ENCODE measurements around the gene LRRC34.

The LRRC34 gene

DNA sequence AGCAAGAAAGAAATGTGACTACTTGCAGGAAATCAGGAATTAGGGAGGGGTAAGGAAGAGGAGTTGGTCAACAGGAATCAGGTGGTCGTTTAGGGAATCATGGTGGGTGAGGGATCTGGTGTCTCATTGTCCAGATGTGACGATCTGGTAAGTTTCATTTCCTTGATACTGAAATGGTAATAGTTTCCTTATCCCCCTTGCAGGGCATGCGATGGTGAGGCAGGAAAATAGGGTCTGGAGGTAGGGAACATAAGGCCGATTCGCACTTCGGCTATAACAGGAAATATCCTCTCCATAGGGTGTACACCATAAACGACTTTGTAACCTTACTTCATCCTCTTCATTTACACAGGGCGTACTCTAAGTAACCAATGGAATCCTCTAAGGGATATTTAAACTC is 574 bp upstream of the LRRC34 start:
- DNase-seq, result peak; percentile 53

- peak; percentile 24 for DNase-seq
Measured at GRCh38 chr3:169811631-169812331, 923 bp downstream of the LRRC34 start.

DNA sequence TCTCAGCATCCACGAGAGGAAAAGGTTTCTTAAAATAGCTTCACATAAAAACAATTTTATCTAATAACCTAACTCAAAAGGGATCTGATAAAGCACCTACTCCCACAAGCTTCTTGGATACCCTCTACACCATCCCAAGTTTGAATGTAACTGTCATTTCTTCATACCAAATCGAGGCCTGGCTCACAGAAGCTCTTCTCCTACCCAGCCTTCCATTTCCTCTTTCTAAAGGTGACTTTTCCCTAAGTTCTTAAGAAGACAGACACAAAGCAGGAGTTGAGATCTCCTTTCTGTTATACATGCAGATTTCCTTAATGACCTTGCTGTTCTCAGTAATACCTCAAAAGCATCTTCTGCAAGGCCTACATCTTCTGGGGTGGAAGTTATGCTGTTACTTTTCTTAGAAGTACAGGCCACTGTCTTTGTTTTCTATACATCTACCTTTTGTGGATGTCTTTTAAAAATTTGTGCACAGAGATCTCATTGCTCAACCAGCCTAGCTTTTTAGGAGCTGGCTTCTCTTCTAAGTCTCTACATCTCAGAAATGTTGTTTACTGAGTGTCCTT is 3.4 kb downstream of the LRRC34 start:
- no peak for DNase-seq

GRCh38 chr3:169804681-169805080 is 8.0 kb downstream of the LRRC34 start:
- DNase-seq, result no peak

DNA sequence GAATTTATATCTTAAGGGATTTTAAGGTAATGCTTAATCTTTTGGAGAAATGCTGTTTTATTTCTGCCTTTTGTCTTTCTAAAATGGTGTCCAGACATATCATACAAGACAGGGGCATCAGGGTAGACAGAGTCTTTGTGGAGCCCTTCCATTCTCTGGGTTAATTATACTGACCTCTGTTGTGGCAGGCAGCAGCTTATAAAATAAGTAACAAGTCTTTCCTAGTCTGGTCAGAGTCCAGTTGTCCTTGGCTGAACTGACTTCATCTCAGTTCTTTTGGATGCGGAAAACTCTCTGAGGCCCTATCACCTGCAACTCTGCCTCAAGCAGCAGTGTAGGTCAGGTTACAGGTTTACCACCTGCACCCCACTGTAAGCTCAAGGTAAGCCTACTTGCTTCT is 20.3 kb downstream of the LRRC34 start:
- DNase-seq, result no peak

DNA sequence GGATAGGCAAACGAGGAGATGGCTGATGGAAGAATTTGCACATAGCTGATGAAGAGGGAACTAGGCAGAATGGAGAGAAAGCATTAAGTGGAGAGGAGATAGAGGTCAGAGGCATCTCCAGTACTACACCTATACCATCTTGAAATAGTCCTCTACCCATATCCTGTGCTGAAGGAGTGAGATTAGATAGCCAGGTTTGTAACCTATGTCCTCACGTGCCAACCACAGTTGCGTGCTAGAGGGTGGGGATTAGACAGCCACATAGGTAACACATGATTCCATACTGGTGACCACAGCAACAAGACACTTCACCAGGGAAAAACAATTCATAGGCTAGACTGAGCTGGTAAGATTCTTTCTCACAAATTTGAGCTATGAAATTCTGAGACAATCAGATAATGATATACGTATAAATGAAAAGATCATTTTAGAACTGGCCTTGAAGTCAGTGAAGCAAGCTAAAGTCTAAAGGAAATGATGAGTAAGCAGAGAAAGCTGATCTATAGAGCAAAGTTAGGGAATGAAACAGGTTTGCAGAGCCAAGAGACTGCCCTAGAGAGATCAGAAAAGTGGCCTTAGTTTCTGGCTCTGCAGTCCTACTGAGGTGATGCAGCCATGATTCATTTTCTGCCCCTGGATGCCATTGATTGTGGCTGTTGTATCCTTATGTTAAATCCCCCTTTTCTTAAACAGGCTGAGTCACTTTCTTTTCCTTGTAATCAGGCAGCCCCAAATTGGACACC is 21.8 kb downstream of the LRRC34 start:
- no peak for DNase-seq

DNA sequence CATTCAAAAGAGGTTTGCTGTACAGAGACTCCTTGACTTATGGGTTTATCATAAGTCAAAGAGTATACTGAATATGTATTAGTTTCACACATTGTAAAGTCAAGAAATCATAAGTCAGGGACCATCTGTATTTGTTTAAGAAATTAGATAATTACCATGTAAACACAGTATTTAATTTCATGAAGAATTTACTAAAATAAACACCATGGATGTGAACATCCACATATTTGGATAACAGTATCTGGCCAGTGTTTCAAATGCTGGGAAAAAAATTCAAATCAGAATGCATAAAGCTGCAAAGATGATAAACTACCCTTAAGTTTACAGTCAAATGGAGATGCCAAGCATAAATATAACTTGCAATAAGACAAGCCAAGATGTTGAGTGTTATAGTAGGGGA is 22.5 kb downstream of the LRRC34 start:
- DNase-seq, result no peak

GRCh38 chr3:169787791-169788190 is 24.9 kb downstream of the LRRC34 start:
- DNase-seq, result no peak

DNA sequence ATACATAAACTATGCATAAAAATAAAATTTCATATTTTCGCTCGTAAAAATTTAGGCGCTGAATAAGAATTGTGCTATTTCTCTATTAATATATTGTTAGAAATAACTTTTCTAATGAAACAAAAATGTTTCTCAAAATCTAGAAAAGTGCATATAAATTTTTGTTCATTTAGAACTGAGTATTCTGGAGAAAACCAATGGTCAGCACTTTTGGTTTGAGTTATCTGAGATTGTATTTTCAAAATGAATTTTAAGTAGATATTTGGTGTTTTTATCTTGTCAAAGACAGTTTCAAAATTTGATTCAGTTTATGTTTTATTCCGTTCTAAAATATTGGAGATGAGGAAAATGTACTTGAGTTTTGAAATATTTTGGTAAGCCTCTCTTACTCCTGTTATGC is 25.6 kb downstream of the LRRC34 start:
- no peak for DNase-seq

- DNase-seq, result no peak
Measured at GRCh38 chr3:169781209-169781855, 31.4 kb downstream of the LRRC34 start.

- DNase-seq, result no peak
Measured at GRCh38 chr3:169780742-169781141, 32.0 kb downstream of the LRRC34 start.

DNA sequence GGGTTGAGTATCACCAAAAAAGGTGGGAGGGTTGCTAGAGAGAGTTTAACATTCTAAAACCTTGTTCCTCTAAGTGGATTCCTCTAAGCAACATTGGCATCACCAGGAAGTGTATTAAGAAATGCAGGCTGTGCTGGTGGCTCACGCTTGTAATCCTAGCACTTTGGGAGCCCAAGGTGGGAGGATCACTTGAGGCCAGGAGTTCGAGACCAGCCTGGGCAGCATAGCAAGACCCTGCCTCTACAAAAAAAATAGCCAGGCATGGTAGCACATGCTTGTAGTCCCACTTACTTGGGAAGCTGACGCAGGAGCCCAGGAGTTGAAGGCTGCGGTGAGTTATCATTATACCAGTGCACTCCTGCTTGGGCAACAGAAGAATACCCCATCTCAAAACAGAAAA is 34.9 kb downstream of the LRRC34 start:
- DNase-seq, result no peak

- no peak for DNase-seq
Measured at GRCh38 chr3:169774186-169774585, 38.5 kb downstream of the LRRC34 start.

DNA sequence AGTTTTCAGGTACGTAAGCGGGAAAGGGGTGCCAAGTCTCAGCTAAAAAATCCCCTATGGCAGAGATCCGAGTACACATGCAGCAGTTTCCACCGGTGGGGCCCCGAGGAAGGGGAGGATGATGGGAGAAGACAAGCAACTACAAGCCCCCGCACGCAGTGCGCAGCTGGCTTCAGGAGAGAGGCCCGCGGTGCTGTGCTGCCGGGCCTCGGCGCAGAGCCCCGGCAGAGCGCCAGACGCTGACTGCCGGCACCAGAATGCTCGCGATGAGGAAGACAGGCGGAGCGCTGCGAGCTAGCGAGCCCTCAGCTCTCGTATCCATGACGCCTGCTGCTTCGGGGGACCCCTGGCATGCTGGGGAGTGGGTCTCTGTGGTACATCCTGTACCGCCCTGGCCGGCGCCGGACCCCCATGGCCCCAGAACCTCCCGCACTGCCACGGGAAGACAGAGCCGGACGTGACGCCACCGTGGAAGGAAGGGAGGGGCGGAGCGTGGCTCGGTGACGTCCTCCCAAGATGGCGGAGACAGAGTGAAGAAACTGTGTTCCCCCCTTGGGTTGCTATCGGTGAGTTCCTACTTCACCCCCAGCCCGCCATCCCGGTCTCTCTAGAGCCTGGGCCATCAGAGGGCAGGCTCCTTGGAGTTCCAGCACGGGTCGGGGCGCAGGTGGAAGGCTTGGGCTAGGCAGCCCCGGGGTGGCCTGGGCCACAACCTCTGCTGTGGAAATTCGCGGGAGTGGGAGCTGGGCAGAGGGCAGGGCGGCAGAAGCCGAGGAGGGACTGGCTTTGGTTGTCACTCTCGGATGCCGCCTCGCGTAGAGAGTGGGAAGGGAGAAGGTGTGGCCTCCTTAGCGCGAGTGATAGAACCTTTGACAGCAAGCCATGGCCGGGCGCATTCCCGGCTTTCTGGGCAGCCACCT is 39.5 kb downstream of the LRRC34 start, which contains the start of gene MYNN:
TSS of gene MYNN (plus strand) at position 500 of the 920 bp plus-strand sequence. CDS start 900 bp downstream, outside the sequence.
- DNase-seq, result peak; percentile 92

GRCh38 chr3:169772305-169772896 is 40.3 kb downstream of the LRRC34 start:
- peak; percentile 70 for DNase-seq

- DNase-seq, result peak; percentile 85
Measured at GRCh38 chr3:169771497-169772304, 41.0 kb downstream of the LRRC34 start.

DNA sequence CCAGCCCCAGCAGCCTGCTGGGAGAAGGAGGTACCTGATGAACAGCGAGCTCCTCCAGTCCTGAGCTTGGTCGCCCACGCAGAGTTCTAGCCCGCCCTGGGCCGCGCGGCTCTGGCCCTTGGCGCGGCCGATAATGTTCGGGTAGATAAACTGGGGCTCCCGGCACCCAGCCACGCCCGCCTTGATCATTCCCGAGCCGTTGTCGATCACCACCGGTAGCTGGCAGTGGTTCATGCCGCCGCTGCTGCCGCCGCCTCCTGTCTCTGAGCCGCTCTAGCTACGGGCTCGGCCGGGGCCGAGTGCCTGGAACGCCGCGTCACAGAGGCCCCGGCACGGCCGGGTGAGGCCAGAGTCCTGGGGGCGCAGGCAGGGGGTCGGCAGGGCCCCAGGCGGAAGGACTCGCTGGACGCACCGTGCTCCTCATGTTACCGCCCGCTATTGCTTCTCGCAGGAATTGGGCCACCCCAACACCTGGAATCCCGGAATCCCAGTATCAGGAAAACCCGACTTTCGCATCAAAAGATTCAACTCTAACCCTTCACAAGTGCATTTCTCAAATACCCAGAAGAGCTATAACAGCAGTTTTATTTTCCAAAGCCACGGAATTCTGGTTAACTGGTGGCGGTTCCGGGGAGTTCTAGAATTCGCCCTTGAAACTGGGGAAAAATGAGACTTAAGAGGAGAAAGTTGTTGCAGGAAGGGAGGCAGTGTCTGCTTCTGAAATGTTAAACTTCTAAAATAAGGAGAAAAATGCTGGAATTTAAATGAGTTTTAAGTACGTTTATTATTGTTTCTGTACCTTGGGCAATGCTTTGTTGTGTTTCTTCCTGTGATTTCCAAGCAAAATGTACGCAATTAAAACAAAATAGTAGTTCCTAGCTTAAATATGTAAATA is 43.2 kb downstream of the LRRC34 start, which contains the start of gene ACTRT3:
TSS of gene ACTRT3 (minus strand) at position 275 of the 895 bp plus-strand sequence. CDS start at position 234, 41 bp downstream.
- DNase-seq, result peak; percentile 65

DNA sequence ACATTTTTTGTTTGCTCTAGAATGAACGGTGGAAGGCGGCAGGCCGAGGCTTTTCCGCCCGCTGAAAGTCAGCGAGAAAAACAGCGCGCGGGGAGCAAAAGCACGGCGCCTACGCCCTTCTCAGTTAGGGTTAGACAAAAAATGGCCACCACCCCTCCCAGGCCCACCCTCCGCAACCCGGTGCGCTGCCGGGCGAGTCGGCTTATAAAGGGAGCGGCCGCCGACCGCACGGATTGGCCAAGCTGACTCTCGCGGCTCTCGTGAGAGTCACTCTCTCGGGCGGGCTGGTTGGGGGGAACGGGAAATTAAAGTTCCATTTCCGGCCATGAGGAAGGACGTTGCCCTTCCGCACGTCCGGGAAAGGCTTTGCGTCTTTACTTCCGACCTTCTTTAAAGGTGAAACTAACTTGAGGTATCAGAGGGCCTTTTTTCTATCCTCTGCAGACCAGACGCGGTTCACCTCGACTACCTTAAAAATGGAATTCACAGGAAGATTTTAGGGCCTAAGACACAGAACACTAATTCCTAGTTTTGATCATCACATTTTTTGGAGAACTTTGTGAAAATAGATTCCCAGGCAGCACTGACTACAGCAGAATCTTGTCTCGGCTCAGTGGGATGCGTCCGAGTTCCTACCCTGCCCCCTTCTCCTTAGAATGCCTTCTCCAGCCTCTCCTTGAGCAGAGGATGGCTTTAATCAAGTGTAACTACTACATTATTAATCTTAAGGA is 47.7 kb downstream of the LRRC34 start, which contains the start of gene TERC:
TSS of gene TERC (minus strand) at position 179 of the 731 bp plus-strand sequence.
- peak; percentile 81 for DNase-seq

GRCh38 chr3:169764312-169764881 is 48.3 kb downstream of the LRRC34 start:
- DNase-seq, result peak; percentile 71

All from suppressor macrophage treated with lipopolysaccharide for 4 hours (primary cell).